ENCODE measurements around the gene HEXD. TPM values are rescaled to one million over a fixed set of nuclear protein-coding genes. Genes with fewer than 3 reads are reported as not detected.
"Not testable (repeated sequence)": the region's sequence is repeated elsewhere in the genome, so short reads cannot be mapped to it uniquely, and the experiment has no call there.

The HEXD gene
- total RNA-seq, 1 experiment from 2014 or later, result 14.2 TPM

DNA sequence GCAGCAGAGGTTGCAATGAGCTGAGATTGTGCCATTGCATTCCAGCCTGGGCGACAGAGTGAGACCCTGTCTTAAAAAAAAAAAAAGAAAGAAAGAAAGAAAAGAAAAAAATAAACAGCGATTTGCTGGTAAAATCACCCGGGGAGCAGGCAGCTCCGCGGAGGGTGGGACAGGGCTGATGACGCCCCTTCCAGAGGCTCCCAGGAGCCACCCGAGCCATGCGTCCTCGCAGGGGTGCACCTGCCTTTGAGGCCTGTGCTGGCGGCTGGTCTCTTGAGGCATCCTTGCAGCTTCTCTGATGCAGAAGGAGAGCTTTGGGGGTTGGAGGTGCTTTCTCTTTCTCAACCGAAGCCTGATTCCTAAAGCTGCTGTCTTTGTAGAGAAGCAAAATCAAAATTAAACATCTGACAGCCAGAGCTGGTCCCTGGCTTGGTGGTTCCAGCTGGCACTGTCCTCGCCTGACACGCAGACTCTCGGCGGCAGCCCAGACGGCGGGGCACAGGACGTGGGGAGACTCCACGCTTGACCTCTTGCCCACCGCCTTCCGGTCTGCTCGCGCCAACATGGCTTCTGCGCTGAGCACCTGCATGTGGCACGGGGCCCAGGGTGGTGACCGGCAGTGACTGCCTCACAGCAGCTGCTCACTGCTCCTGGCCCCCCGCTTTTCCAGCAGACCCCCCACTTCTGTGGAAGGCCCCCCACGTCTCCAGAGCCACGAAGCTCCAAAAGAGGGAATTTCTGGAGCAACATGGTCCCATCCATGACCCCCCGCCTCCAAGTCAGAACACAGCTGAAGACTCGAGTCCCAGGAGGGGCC is 40.0 kb upstream of the HEXD start:
- Histone ChIP-seq H3K9me3 (replicated peaks) (no peaks in the 10 kb centered on the region), H3K27ac (no peak overlapping the region), H3K4me3 (no peak overlapping the region), H3K4me1 (peaks cover 12% of the 10 kb centered on the region), H3K27me3 (no peaks in the 10 kb centered on the region), H3K36me3 (no peaks in the 10 kb centered on the region)
- DNase-seq, result no peak

DNA sequence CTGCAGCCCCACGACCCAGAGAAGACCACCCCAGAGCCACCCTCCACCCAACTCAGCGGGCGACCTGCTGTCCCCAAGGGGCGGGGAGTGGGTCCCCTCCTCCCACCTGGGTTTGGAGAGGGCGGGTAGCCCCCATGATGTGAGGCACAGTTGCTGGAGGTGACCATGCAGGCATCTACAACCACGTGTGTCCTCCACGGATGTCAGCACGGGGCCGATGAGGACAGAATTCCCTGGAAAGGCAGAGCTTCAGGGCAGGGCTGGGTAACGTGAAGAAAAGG is 39.5 kb upstream of the HEXD start:
- no peak overlapping the region for H3K4me3 ChIP-seq
- H3K9me3 ChIP-seq (replicated peaks), result no peaks in the 10 kb centered on the region
- H3K27ac ChIP-seq, result no peak overlapping the region
- no peak for DNase-seq
- no peaks in the 10 kb centered on the region for H3K36me3 ChIP-seq
- no peaks in the 10 kb centered on the region for H3K27me3 ChIP-seq
- H3K4me1 ChIP-seq, result peaks cover 15% of the 10 kb centered on the region

DNA sequence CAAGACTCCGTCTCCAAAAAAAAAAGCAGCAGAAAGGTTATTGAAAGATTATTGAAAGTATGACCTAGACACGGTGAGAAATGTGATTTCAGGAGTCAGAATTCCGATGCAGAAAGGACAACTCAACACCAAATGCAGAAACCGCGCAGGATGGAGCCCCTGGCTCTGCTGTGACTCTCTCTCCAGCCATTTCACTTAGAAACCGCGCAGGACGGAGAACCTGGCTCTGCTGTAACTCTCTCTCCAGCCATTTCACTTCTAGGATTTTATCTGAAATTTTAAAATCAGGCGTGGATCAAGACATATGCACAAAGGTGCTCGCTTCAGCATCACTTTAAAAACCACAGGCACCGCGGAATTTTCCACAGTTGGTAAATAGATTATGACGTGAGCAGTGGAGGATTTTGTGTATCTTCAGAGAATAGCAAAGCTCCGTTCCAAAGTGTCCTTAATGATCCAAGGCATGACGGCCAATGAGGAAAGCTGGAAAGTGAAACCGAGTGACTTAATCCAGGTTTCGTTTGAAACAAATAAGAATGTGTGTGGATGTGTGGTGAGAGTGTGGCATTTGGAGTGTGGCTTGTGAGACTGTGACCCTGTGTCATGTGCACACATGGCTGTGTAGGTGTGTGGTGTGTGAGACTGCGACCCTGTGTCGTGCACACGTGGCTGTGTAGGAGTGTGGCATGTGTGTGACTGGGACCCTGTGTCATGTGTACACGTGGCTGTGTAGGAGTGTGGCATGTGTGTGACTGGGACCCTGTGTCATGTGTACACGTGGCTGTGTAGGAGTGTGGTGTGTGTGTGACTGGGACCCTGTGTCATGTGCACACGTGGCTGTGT is 37.1 kb upstream of the HEXD start:
- H3K27ac ChIP-seq, result no peak overlapping the region
- peak in 1 of 2 experiments; percentile 61 for DNase-seq
- no peaks in the 10 kb centered on the region for H3K27me3 ChIP-seq
- H3K4me3 ChIP-seq, result peak overlapping the region; percentile 2; the same call in 1 of the 2 replicates
- no peaks in the 10 kb centered on the region for H3K36me3 ChIP-seq
- H3K4me1 ChIP-seq, result peaks cover 37% of the 10 kb centered on the region
- H3K9me3 ChIP-seq (replicated peaks), result no peaks in the 10 kb centered on the region

DNA sequence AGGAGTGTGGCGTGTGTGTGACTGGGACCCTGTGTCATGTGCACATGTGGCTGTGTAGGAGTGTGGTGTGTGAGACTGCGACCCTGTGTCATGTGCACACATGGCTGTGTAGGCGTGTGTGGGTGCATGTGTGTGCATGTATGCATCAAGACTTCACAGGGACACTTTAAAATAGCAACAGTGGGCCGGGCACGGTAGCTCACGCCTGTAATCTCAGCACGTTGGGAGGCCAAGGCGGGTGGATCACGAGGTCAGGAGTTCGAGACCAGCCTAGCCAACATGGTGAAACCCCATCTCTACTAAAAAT is 36.5 kb upstream of the HEXD start:
- peaks cover 41% of the 10 kb centered on the region for H3K4me1 ChIP-seq
- H3K27ac ChIP-seq; H3K27me3 ChIP-seq; H3K4me3 ChIP-seq; H3K36me3 ChIP-seq; H3K9me3 ChIP-seq (replicated peaks); DNase-seq: not testable (repeated sequence)

DNA sequence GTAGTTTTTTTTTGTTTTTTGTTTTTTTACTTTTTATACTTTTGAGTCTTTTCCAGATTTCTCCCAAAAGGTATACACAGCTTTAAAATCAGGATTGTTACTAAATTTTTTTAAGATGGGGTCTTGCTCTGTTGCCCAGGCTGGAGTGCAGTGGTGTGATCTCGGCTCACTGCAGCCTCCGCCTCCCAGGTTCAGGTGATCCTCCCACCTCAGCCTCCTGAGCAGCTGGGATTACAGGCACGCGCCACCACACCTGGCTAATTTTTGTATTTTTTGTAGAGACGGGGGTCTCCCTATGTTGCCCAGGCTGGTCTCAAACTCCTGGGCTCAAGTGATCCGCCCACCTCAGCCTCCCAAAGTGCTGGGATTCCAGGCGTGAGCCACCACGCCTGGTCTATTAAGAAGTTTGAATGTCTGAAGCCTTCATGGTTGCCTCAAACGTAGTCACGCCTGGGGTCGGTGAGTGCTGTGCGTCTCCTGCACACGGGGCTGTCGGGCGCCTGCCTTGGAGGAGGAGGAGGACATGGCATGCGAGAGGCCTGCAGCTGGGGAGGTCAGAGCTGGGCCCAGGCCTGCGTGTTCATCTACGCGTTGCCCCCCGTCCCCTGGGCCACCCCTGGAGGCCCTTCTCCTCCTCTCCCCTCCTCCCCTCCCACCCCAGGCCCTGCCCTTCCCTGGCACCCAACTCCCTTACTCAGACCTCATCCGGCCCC is 35.8 kb upstream of the HEXD start:
- not testable (repeated sequence) for H3K9me3 ChIP-seq (replicated peaks); H3K27ac ChIP-seq; DNase-seq; H3K36me3 ChIP-seq; H3K27me3 ChIP-seq; H3K4me3 ChIP-seq
- H3K4me1 ChIP-seq, result peaks cover 49% of the 10 kb centered on the region

DNA sequence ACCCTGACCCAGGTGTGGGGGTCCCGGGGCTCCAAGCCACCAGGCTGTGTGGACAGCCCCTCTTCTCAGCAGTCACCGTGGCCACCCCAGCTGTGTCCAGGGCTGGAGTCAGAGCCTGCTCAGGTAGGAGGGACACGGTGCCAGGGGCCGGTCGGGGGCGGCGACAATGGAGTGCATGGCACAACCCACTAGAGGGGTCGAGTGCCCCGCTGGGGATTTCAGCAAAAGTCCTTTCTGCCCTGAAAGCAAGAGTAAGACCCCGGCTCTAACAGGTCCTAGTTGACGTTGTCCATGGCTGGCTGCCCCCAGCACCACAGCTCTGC is 35.3 kb upstream of the HEXD start:
- H3K27me3 ChIP-seq, result peaks cover 5% of the 10 kb centered on the region
- H3K4me1 ChIP-seq, result peaks cover 54% of the 10 kb centered on the region
- no peaks in the 10 kb centered on the region for H3K9me3 ChIP-seq (replicated peaks)
- no peak for DNase-seq
- no peak overlapping the region for H3K4me3 ChIP-seq
- no peaks in the 10 kb centered on the region for H3K36me3 ChIP-seq
- no peak overlapping the region for H3K27ac ChIP-seq

DNA sequence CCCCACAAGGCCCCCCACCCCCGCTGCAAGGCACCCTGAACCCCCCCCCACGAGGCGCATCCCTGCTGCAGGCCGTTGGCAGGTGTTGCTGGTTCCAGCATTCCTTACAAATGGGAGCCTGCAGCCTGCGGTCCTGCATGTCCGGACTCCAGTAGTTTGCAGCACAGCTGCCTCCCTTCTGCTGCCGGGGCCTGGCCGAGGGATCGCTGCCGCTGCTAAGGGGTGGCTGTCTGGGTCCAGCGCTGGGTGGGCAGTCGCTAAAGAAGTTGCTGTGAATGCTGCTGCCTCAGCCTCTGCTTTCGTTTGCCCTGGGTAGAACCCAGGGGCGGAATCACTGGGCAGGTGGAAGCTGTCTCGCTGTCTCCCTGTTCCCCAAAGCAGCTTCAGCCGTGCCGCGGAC is 34.7 kb upstream of the HEXD start:
- no peak overlapping the region for H3K27ac ChIP-seq
- H3K9me3 ChIP-seq (replicated peaks), result no peaks in the 10 kb centered on the region
- no peaks in the 10 kb centered on the region for H3K36me3 ChIP-seq
- H3K4me1 ChIP-seq, result peaks cover 58% of the 10 kb centered on the region
- H3K27me3 ChIP-seq, result peaks cover 5% of the 10 kb centered on the region
- no peak overlapping the region for H3K4me3 ChIP-seq
- peak; percentile 90 to 91 for DNase-seq

DNA sequence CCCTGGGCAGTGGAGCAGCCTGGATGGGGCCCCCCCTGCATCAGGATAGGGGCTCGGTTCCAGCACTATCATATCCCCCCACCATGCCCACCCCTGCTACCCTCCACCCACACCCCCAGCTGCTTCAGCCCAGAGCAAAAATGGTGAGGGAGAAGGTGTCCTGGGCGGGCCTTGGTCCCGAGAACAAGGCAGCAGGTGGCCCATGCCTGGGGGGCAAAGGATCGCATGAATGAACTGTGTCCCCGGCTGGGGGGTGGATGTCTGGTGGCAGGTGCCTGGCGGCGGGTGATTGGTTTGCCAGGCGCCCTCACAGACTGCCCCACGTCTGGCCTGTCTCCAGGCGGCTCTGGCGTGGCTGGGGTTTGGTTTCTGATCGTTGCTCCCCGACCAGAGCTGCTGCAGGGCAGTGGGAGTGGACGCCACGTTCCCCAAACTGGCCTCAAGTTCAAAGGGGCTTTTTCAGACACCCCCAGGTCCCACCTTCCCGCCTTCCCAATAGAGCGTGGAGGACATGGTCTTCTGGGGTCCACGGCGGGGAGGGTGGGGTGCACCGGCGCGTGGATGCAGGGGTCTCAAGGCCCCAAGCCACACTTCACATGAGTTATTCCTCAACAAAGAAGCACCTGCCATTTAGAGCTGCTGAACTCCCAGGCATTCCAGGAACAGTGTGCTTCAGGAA is 34.0 kb upstream of the HEXD start:
- H3K36me3 ChIP-seq, result no peaks in the 10 kb centered on the region
- peaks cover 58% of the 10 kb centered on the region for H3K4me1 ChIP-seq
- peaks cover 5% of the 10 kb centered on the region for H3K27me3 ChIP-seq
- no peaks in the 10 kb centered on the region for H3K9me3 ChIP-seq (replicated peaks)
- no peak overlapping the region for H3K4me3 ChIP-seq
- no peak overlapping the region for H3K27ac ChIP-seq
- peak; percentile 82 to 85 for DNase-seq

DNA sequence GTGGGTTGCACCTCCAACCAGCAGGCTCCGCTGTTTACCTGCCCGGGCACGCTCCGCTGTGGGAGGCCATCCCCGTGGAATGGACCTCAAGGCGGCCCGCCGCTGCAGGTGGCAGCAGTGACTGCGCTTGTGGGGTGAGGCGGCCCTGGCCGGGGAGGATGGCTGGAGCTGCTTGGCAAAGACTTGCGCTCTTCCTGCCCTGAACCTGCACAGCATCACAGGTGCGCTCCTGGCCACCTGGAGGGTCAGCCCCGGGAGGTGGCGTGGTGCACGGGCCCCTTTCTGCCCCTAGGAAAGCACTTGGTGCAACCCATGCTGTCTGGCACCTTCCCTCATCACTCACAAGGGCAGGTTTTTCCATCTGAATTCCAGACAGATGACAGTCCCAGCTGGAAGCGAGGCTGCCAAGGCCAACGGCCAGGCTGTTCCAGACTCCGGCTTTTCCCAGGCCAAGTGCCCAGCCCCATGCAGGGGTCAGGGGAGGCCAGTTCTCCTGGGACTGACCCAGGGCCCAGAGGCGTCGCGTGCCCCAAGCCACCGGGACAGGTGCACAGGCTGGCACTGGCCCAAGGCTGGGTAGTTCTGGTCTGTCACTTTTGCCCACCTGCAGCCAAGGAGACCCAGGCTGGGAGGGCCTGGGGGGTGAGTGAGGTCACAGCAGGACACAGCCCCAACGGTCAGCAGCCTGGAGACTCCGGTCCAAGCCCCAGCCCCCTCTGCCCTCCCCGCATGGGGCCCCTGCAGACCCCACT is 33.2 kb upstream of the HEXD start:
- Histone ChIP-seq H3K27me3 (peaks cover 5% of the 10 kb centered on the region), H3K36me3 (no peaks in the 10 kb centered on the region), H3K9me3 (replicated peaks) (no peaks in the 10 kb centered on the region), H3K27ac (no peak overlapping the region), H3K4me3 (no peak overlapping the region), H3K4me1 (peaks cover 56% of the 10 kb centered on the region)
- peak; percentile 58 to 59 for DNase-seq

DNA sequence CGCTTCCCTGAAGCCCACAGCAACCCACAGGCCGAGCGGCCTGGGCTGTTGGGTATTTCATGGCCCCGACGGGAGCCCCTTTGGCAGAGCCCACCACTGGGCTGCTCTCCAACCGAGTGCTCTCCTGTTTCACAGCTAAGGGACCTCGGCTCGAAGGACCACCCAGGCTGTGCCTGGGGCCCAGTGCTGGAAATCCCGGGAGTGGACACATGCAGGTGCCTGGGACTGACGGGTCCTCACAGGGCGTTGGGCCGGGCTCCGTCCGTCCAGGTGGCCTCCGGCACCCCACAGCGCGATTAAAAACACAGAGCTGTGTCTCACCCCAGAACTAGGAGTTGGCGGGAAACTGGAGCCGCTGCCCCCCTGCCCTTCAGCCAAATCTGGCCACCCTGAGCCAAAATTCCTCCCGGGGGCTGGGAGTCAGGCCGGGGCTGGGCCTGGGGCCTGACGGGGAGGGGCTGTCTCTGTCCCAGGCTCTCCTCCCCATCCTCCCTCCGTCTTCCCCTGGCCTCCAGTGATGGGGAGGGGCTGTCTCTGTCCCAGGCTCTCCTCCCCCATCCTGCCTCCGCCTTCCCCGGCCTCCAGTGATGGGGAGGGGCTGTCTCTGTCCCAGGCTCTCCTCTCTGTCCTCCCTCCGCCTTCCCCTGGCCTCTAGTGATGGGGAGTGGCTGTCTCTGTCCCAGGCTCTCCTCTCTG is 32.4 kb upstream of the HEXD start:
- DNase-seq, result peak; percentile 91
- Histone ChIP-seq H3K27ac (peak overlapping the region; percentile 6; the same call in 1 of the 2 replicates), H3K36me3 (no peaks in the 10 kb centered on the region), H3K27me3 (peaks cover 5% of the 10 kb centered on the region), H3K9me3 (replicated peaks) (no peaks in the 10 kb centered on the region), H3K4me1 (peaks cover 54% of the 10 kb centered on the region), H3K4me3 (peak overlapping the region; percentile 6; the same call in 1 of the 2 replicates)

DNA sequence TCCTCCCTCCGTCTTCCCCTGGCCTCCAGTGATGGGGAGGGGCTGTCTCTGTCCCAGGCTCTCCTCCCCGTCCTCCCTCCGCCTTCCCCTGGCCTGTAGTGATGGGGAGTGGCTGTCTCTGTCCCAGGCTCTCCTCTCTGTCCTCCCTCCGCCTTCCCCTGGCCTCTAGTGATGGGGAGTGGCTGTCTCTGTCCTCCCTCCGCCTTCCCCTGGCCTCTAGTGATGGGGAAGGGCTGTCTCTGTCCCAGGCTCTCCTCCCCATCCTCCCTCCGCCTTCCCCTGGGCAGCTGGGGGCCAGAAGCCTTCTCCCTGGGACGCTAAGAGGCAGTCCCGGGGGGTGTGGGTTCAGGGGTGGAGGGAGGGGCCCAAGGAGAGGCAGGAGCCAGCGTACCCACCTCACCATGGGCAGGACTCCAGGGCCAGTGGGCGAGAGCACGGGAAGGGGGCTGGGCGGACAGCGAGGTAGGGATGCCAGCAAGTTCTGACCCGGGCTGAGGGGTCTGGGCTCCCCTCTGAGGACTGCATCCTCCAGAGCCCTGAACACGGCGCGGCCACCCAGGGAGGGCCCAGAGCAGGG is 31.8 kb upstream of the HEXD start:
- Histone ChIP-seq H3K36me3 (peaks cover 3% of the 10 kb centered on the region; the same call in 1 of the 2 replicates), H3K9me3 (replicated peaks) (no peaks in the 10 kb centered on the region), H3K27me3 (peaks cover 5% of the 10 kb centered on the region), H3K4me3 (peak overlapping the region; percentile 29), H3K27ac (peak overlapping the region; percentile 11; the same call in 1 of the 2 replicates), H3K4me1 (peaks cover 49% of the 10 kb centered on the region)
- peak; percentile 77 to 78 for DNase-seq

DNA sequence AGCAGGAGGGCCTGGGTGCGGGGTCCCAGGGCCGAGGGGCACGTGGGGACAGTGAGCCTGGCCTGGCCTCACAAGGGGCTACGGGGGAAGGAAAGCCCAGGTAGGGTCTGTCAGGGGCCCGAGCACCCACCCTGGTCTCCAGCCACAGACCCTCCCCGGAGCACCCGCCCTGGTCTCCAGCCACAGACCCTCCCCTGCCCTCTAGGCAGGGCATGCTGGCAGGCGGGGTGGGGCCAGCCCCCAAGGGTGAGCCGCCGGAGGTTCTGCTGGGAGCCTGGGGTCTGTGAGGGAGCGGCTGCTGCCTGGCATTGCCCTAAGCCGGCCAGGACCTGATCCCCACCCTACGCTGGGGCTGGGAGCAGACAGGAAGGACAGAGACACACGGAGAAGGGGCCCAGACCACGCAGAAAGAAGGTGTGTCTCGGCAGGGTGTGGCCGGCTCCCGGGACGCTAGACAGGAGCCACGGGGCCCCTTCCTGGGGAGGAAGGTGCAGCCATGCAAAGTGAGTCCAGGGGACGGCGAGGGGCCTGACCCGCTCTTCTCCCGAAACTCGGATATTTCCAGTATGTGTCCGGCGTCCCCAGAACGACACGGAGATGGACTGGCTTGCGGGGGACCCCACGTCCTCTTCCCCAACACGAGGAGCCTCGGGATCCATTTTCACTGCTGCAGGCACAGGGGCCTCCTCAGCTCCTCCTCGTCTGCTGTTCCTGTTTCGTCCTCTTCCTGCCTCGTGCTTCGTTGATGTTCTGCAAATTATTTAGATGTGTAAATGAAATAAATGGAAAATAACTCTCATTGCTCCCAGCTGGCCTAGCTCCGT is 31.1 kb upstream of the HEXD start:
- peak overlapping the region; percentile 11; the same call in 1 of the 2 replicates for H3K27ac ChIP-seq
- peak in 1 of 2 experiments; percentile 49 for DNase-seq
- peak overlapping the region; percentile 29 for H3K4me3 ChIP-seq
- peaks cover 11% of the 10 kb centered on the region; the same call in 1 of the 2 replicates for H3K36me3 ChIP-seq
- peaks cover 5% of the 10 kb centered on the region for H3K27me3 ChIP-seq
- no peaks in the 10 kb centered on the region for H3K9me3 ChIP-seq (replicated peaks)
- H3K4me1 ChIP-seq, result peaks cover 49% of the 10 kb centered on the region

DNA sequence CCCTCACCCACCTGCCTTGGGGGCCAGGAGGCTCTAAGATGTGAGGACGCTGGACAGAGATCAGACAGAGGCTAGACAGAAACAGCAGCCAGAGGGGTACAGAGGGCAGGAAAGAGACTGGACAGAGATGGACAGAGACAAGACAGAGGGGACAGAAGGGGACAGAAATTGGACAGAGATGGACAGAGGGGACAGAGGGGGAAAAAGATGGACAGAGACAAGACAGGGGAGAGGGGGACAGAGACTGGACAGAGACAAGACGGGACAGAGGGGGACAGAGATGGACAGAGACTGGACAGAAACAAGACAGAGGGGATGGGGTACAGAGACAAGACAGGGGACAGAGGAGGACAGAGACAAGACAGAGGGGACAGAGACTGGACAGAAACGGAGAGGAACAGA is 30.4 kb upstream of the HEXD start:
- H3K36me3 ChIP-seq, result peaks cover 17% of the 10 kb centered on the region
- DNase-seq, result no peak
- peak overlapping the region; percentile 29; the same call in 1 of the 2 replicates for H3K4me3 ChIP-seq
- H3K4me1 ChIP-seq, result peaks cover 49% of the 10 kb centered on the region
- H3K27ac ChIP-seq, result no peak overlapping the region; the same call in 1 of the 2 replicates
- peaks cover 5% of the 10 kb centered on the region for H3K27me3 ChIP-seq
- H3K9me3 ChIP-seq (replicated peaks), result no peaks in the 10 kb centered on the region

Measured in SJCRH30 (cell line).